ENCODE measurements around the gene BAHCC1.

Gene BAHCC1

DNA sequence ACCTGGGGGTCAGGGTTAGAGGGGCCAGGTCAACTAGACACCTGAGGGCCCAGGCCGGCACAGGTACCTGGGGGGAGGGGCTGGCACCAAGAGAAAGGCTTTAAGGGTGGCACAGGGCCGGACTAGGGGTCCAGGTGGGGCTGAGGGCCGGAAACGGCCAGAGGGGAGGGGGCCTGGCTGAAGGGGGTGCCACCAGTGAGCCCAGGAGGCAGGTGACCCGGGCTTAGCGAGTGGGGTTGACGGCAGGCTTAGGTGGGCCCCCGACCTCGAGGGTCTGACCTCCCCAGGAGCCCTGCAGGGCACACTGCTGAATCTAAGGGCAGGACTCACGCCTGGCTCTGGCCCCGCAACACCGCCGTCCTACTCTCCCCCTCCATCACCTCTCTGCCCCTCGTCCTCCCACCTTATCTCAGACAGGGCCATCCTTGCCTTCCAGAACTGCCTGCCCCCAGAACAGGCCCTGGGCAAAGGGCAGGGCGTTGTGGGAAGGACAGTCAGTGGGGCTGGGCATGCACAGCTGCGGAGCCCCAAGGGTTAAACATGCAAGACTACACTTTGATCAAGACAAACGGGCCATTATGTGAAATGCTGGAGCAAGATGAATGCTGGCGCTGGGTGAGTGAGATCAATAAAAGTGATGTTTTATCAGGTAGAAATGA lies 73.0 kb downstream of the BAHCC1 start:
- H3K36me3 ChIP-seq (replicated peaks; ENCODE audit: low read depth, low read length) = no peaks in the 10 kb centered on the region
- H3K27ac ChIP-seq (ENCODE audit: low read length) = no peak overlapping the region
- no peaks in the 10 kb centered on the region for H3K9me3 ChIP-seq (ENCODE audit: insufficient read depth, low read length)
- no peak overlapping the region for H3K9ac ChIP-seq (ENCODE audit: low read length)
- H3K27me3 ChIP-seq (ENCODE audit: low read depth, low read length) = no peaks in the 10 kb centered on the region
- no peaks in the 10 kb centered on the region for H3K79me2 ChIP-seq (ENCODE audit: low read length)
- no peak overlapping the region for H3K4me2 ChIP-seq (ENCODE audit: low read length)
- H3K4me1 ChIP-seq (ENCODE audit: low read length) = no peaks in the 10 kb centered on the region
- no peak for TF ChIP-seq EZH2phosphoT487 (IDR thresholded peaks at IDR 0.05; ENCODE audit: low read depth)
- TF ChIP-seq CTCF (IDR thresholded peaks at IDR 0.05; ENCODE audit: low read depth, low read length) = no peak
- H2AFZ ChIP-seq (ENCODE audit: low read depth, low read length) = no peak overlapping the region
- no peaks in the 10 kb centered on the region for H4K20me1 ChIP-seq (ENCODE audit: insufficient read depth, low read length)
- H3K4me3 ChIP-seq (ENCODE audit: low read length) = no peak overlapping the region

DNA sequence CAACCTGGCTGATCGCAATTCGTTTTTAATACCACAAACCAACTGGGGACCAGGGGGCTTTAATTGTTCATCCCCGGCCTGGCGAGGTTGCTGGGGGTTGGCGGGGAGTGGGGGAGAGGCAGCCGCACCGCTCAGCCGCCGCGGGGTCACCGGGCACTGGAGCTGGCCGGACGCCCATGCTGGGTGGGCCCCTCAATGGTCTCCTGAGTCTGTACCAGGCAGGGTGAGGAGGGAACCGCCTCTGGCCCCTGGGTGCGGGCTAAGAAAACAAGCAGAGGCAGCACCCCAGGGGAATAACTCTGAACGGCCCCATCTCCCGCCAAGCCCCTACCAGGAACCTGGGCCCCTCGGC lies 73.5 kb downstream of the BAHCC1 start:
- no peaks in the 10 kb centered on the region for H3K4me1 ChIP-seq (ENCODE audit: low read length)

GRCh38 chr17:81469266-81469665 lies 74.0 kb downstream of the BAHCC1 start:
- Histone ChIP-seq H3K79me2 (ENCODE audit: low read length) (no peaks in the 10 kb centered on the region), H3K4me1 (ENCODE audit: low read length) (no peaks in the 10 kb centered on the region), H3K27ac (ENCODE audit: low read length) (no peak overlapping the region), H3K4me3 (ENCODE audit: low read length) (no peak overlapping the region), H3K9me3 (ENCODE audit: insufficient read depth, low read length) (no peaks in the 10 kb centered on the region), H3K36me3 (replicated peaks; ENCODE audit: low read depth, low read length) (no peaks in the 10 kb centered on the region), H3K27me3 (ENCODE audit: low read depth, low read length) (no peaks in the 10 kb centered on the region), H3K9ac (ENCODE audit: low read length) (no peak overlapping the region), H2AFZ (ENCODE audit: low read depth, low read length) (no peak overlapping the region), H4K20me1 (ENCODE audit: insufficient read depth, low read length) (no peaks in the 10 kb centered on the region), H3K4me2 (ENCODE audit: low read length) (no peak overlapping the region)
- TF ChIP-seq CTCF (IDR thresholded peaks at IDR 0.05; ENCODE audit: low read depth, low read length) = no peak

More for the DNA sequence above, 73.5 kb downstream of the BAHCC1 start:
- H4K20me1 ChIP-seq (ENCODE audit: insufficient read depth, low read length) = no peaks in the 10 kb centered on the region
- no peak overlapping the region for H3K27ac ChIP-seq (ENCODE audit: low read length)
- H3K4me2 ChIP-seq (ENCODE audit: low read length) = no peak overlapping the region
- no peaks in the 10 kb centered on the region for H3K79me2 ChIP-seq (ENCODE audit: low read length)
- TF ChIP-seq EZH2phosphoT487 (IDR thresholded peaks at IDR 0.05; ENCODE audit: low read depth) = no peak
- TF ChIP-seq CTCF (IDR thresholded peaks at IDR 0.05; ENCODE audit: low read depth, low read length) = no peak
- H3K9me3 ChIP-seq (ENCODE audit: insufficient read depth, low read length) = no peaks in the 10 kb centered on the region
- no peak overlapping the region for H3K4me3 ChIP-seq (ENCODE audit: low read length)
- H3K9ac ChIP-seq (ENCODE audit: low read length) = no peak overlapping the region
- no peak overlapping the region for H2AFZ ChIP-seq (ENCODE audit: low read depth, low read length)
- no peaks in the 10 kb centered on the region for H3K27me3 ChIP-seq (ENCODE audit: low read depth, low read length)
- no peaks in the 10 kb centered on the region for H3K36me3 ChIP-seq (replicated peaks; ENCODE audit: low read depth, low read length)

- no peaks in the 10 kb centered on the region for H3K4me1 ChIP-seq (ENCODE audit: low read length)
- no peak overlapping the region for H2AFZ ChIP-seq (ENCODE audit: low read depth, low read length)
- H4K20me1 ChIP-seq (ENCODE audit: insufficient read depth, low read length) = no peaks in the 10 kb centered on the region
- H3K27me3 ChIP-seq (ENCODE audit: low read depth, low read length) = no peaks in the 10 kb centered on the region
- no peak overlapping the region for H3K4me2 ChIP-seq (ENCODE audit: low read length)
- H3K9me3 ChIP-seq (ENCODE audit: insufficient read depth, low read length) = no peaks in the 10 kb centered on the region
- H3K9ac ChIP-seq (ENCODE audit: low read length) = no peak overlapping the region
- TF ChIP-seq EZH2phosphoT487 (IDR thresholded peaks at IDR 0.05; ENCODE audit: low read depth) (no peak), CTCF (IDR thresholded peaks at IDR 0.05; ENCODE audit: low read depth, low read length) (no peak)
- no peaks in the 10 kb centered on the region for H3K36me3 ChIP-seq (replicated peaks; ENCODE audit: low read depth, low read length)
- no peak overlapping the region for H3K27ac ChIP-seq (ENCODE audit: low read length)
- no peak overlapping the region for H3K4me3 ChIP-seq (ENCODE audit: low read length)
- H3K79me2 ChIP-seq (ENCODE audit: low read length) = no peaks in the 10 kb centered on the region
Measured at GRCh38 chr17:81470270-81470943, 75.2 kb downstream of the BAHCC1 start.

Data from OCI-LY3 (cell line).